MM.1S (cell line): ENCODE data around the gene MYMX.

Source experiments
- DNase-seq: peaks from one replicate; pipeline ENCODE4 v3.0.0-alpha.2; 2015
- H2AFZ ChIP-seq: fragments of 300-600 bp; sonication (generic); 2 replicates; pipeline ENCODE4 v1.6.0; 2016; ENCODE audit warnings: antibody characterized with exemption, low read length
- H3F3A ChIP-seq: fragments of 300-600 bp; sonication (generic); 2 replicates; pipeline ENCODE4 v1.6.1; 2016; ENCODE audit warnings: mild to moderate bottlenecking, antibody characterized with exemption, low read length, moderate library complexity, mixed read lengths; ENCODE audit not compliant: insufficient read depth
- H3K27ac ChIP-seq: fragments of 300-600 bp; sonication (generic); 2 replicates; pipeline ENCODE4 v1.5.1; 2016; ENCODE audit warnings: mild to moderate bottlenecking, low read length
- H3K27me3 ChIP-seq: fragments of 300-600 bp; sonication (generic); replicated peaks from 2 replicates; pipeline ENCODE4 v1.6.0; 2016; ENCODE audit warnings: low read length; ENCODE audit not compliant: insufficient read depth
- H3K36me3 ChIP-seq: fragments of 300-600 bp; sonication (generic); replicated peaks from 2 replicates; pipeline ENCODE4 v1.6.1; 2016; ENCODE audit warnings: mild to moderate bottlenecking, low read length, mixed read lengths; ENCODE audit not compliant: insufficient read depth
- H3K4me1 ChIP-seq: fragments of 300-600 bp; sonication (generic); 2 replicates; pipeline ENCODE4 v1.6.1; 2016; ENCODE audit warnings: low read length, mixed read lengths
- H3K4me2 ChIP-seq: fragments of 300-600 bp; sonication (generic); 2 replicates; pipeline ENCODE4 v1.6.0; 2016; ENCODE audit warnings: low read depth, low read length
- H3K4me3 ChIP-seq: fragments of 300-600 bp; sonication (generic); 2 replicates; pipeline ENCODE4 v1.5.1; 2016; ENCODE audit warnings: low read length, mixed read lengths
- H3K79me2 ChIP-seq: fragments of 300-600 bp; sonication (generic); 2 replicates; pipeline ENCODE4 v1.6.1; 2016; ENCODE audit warnings: mixed run types, low read length, mixed read lengths
- H3K9ac ChIP-seq: fragments of 300-600 bp; sonication (generic); 2 replicates; pipeline ENCODE4 v1.6.1; 2016; ENCODE audit warnings: low read length, mixed read lengths
- H3K9me2 ChIP-seq: fragments of 300-600 bp; sonication (generic); replicated peaks from 2 replicates; pipeline ENCODE4 v1.6.1; 2016; ENCODE audit warnings: mild to moderate bottlenecking, low read length, mixed read lengths; ENCODE audit not compliant: insufficient read depth
- H3K9me3 ChIP-seq: fragments of 300-600 bp; sonication (generic); replicated peaks from 2 replicates; pipeline ENCODE4 v1.6.1; 2016; ENCODE audit warnings: mild to moderate bottlenecking, low read length, mixed read lengths; ENCODE audit not compliant: insufficient read depth
- H4K20me1 ChIP-seq: fragments of 300-600 bp; sonication (generic); 2 replicates; pipeline ENCODE4 v1.6.1; 2016; ENCODE audit warnings: mild to moderate bottlenecking, low read length, moderate library complexity, mixed read lengths; ENCODE audit not compliant: insufficient read depth
- CTCF ChIP-seq: fragments of 300-600 bp; sonication (generic); IDR thresholded peaks from 2 replicates; pipeline ENCODE4 v1.5.1; 2016; ENCODE audit warnings: antibody characterized with exemption, low read length, mixed read lengths
- EZH2 ChIP-seq: fragments of 300-600 bp; sonication (generic); optimal IDR thresholded peaks from 2 replicates; pipeline ENCODE3; 2017; ENCODE audit warnings: low read depth, mild to moderate bottlenecking, antibody characterized with exemption, low read length, mixed read lengths
- EZH2phosphoT487 ChIP-seq: fragments of 300-600 bp; sonication (generic); IDR thresholded peaks from 2 replicates; pipeline ENCODE4 v1.6.1; 2018; ENCODE audit warnings: antibody characterized with exemption, low read length

MYMX gene

DNA sequence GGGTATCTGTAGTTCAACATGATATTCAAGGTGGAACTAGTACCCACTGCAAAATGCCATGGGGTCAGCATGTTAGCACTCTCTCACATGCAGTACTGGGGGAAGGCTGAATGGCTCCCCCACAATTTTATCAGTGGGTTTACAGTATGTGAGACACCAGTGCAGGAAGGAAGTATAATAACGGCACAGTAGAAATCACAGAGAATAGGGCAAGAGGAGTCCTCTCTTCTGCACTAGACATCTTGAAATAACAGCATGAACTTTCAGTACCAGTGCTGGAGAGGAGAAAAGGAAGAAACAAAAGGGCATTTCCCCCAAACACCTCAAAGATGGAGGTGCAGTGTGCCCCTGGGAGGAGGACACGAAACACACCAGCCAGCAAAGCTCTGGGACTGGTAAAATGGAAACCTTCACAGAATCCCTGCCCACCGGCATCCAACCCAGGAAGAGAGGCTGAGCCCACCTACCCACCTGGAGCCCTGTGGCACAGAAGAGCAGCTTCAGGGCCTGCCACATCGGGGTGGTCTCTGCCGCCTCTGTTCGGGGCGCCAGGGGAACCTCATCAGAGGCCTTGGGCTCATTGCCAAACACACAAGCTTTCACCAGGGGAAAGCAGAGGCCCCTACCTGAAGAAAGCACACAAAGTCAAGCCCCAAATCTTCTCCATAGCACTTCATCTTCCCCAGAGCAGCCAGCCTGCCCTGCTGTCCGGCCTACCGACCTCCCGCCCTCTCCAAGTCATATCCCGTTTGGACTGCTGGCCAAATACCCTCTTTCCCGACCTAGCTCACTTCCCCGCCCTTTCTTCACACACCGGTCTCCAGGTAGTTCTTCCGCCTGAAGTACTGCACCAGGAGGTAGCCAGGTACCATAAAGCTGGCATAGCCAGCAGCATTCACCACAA is 39.4 kb downstream of the MYMX start:
- Histone ChIP-seq H3K27ac (peak overlapping the region; percentile 64; the same call in 1 of the 2 replicates), H3K9ac (peak overlapping the region; percentile 91; the same call in 1 of the 2 replicates), H3K9me2 (no peaks in the 10 kb centered on the region), H3K27me3 (no peaks in the 10 kb centered on the region), H3F3A (peaks cover 78% of the 10 kb centered on the region), H3K9me3 (no peaks in the 10 kb centered on the region), H3K79me2 (peaks cover 59% of the 10 kb centered on the region), H2AFZ (peak overlapping the region; percentile 89; the same call in 1 of the 2 replicates), H3K4me1 (peaks cover 32% of the 10 kb centered on the region), H3K36me3 (peaks cover 11% of the 10 kb centered on the region), H3K4me3 (peak overlapping the region; percentile 98), H4K20me1 (peaks cover 34% of the 10 kb centered on the region), H3K4me2 (peak overlapping the region; percentile 97)
- peak; percentile 34 for DNase-seq
- TF ChIP-seq EZH2 (no peak), EZH2phosphoT487 (no peak), CTCF (no peak)

- H3F3A ChIP-seq: peaks cover 72% of the 10 kb centered on the region
- H3K79me2 ChIP-seq: peaks cover 59% of the 10 kb centered on the region
- no peak for DNase-seq
- H3K4me3 ChIP-seq: peak overlapping the region; percentile 98
- peak overlapping the region; percentile 91; the same call in 1 of the 2 replicates for H3K9ac ChIP-seq
- H3K4me1 ChIP-seq: peaks cover 35% of the 10 kb centered on the region
- H2AFZ ChIP-seq: peak overlapping the region; percentile 89
- TF ChIP-seq EZH2: no peak
- no peak for TF ChIP-seq CTCF
- TF ChIP-seq EZH2phosphoT487: no peak
- no peaks in the 10 kb centered on the region for H3K27me3 ChIP-seq
- H3K9me2 ChIP-seq: no peaks in the 10 kb centered on the region
- no peaks in the 10 kb centered on the region for H3K9me3 ChIP-seq
- peak overlapping the region; percentile 64; the same call in 1 of the 2 replicates for H3K27ac ChIP-seq
- H3K36me3 ChIP-seq: peaks cover 8% of the 10 kb centered on the region
- H3K4me2 ChIP-seq: peak overlapping the region; percentile 97
- peaks cover 28% of the 10 kb centered on the region for H4K20me1 ChIP-seq
These were observed 40.0 kb downstream of the MYMX start for GRCh38 chr6:44256775-44257024.

DNA sequence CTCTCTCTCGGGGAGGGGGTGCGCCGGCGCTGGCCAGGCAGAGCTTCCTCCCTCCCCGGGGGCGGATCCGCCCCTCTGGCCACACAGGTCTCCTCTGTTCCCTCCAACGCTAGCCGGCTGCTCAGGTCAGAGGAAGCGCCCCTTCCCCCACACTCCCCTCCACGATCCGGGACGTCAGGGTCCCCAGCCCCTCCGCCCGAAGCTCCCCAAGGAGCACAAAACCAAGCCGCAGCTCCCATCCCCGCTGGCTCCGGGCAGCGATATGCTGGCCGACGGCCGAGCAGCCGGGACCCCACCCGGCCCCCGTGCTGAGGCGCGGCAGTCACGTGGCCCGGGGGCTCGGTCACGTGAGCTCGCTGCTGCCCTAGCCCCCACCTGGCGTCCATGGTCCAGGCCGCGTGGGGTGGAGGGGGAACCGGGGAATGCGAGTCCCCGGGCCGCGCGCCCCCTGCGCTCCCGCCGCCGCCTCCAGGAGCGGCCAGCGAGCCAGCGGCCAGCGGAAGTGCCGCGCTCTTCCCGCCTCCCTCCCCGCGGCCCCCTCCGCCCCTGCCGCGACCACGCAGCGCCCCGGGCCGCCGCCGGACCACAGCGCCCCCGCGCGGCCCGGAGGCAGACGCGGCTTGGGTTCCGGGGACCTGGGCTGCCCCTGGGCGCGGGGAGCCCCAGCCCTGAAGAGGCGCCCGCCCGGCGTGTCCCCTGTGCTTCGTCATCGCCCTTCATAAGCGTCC is 40.5 kb downstream of the MYMX start, which contains the start of gene SLC35B2:
Gene SLC35B2 (minus strand): TSS at position 504 of the 728 bp plus-strand sequence. CDS start 118 bp downstream, at position 386.
- peaks cover 38% of the 10 kb centered on the region for H3K4me1 ChIP-seq
- H3K79me2 ChIP-seq: peaks cover 59% of the 10 kb centered on the region
- H3K9me2 ChIP-seq: no peaks in the 10 kb centered on the region
- peak within 1 kb of the TSS; percentile 64; the same call in 1 of the 2 replicates for H3K27ac ChIP-seq
- peak; percentile 69 for DNase-seq
- peak within 1 kb of the TSS; percentile 97 for H3K4me2 ChIP-seq
- no peaks in the 10 kb centered on the region for H3K27me3 ChIP-seq
- peak within 1 kb of the TSS; percentile 91 for H3K9ac ChIP-seq
- peaks cover 4% of the 10 kb centered on the region for H3K36me3 ChIP-seq
- no peaks in the 10 kb centered on the region for H3K9me3 ChIP-seq
- TF ChIP-seq CTCF: peak; percentile 39
- no peak for TF ChIP-seq EZH2phosphoT487
- peaks cover 23% of the 10 kb centered on the region for H4K20me1 ChIP-seq
- H3K4me3 ChIP-seq: peak within 1 kb of the TSS; percentile 98
- peaks cover 67% of the 10 kb centered on the region for H3F3A ChIP-seq
- H2AFZ ChIP-seq: peak within 1 kb of the TSS; percentile 89
